Fibroblast of lung (primary cell): ENCODE measurements around the gene C2orf66.

Experiments used
- EZH2 ChIP-seq: IDR thresholded peaks from 2 replicates; pipeline ENCODE4 v1.5.1; 2012; ENCODE audit warnings: low read length, control low read depth, mild to moderate bottlenecking; ENCODE audit errors: missing control alignments
- TF ChIP-seq, protein P1 (sequence below), 2 donors: IDR thresholded peaks in 1 of 2; conservative IDR thresholded peaks in 1 of 2; 1 replicate in 1 of 2; 2 replicates in 1 of 2; pipeline ENCODE4 v1.5.1; 2011 to 2012; ENCODE audit warnings: low read length in 2 of 2, control low read depth in 1 of 2, inconsistent platforms in 1 of 2, low read depth in 1 of 2, mild to moderate bottlenecking in 1 of 2

DNA sequence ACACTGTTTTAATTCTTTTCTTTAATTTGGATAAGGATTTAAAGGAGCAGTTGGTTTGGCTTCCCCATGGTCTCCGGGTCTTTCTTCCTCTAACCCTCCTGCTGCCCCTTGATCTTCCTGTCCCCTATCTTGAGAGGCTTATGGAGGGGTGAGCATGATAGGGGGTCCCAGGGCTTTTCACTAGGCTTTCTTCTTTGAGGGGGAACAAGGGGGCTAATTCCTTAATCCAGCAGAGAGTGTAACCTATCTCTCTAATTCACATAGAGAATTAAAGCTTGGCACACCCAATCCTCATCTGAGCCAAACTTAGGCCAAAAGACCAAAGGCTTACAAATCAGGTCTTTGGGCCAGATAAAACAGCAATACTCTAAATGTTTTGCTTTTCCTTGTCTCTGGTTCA, 21.5 kb upstream of the C2orf66 start:
- TF ChIP-seq, protein P1, sequence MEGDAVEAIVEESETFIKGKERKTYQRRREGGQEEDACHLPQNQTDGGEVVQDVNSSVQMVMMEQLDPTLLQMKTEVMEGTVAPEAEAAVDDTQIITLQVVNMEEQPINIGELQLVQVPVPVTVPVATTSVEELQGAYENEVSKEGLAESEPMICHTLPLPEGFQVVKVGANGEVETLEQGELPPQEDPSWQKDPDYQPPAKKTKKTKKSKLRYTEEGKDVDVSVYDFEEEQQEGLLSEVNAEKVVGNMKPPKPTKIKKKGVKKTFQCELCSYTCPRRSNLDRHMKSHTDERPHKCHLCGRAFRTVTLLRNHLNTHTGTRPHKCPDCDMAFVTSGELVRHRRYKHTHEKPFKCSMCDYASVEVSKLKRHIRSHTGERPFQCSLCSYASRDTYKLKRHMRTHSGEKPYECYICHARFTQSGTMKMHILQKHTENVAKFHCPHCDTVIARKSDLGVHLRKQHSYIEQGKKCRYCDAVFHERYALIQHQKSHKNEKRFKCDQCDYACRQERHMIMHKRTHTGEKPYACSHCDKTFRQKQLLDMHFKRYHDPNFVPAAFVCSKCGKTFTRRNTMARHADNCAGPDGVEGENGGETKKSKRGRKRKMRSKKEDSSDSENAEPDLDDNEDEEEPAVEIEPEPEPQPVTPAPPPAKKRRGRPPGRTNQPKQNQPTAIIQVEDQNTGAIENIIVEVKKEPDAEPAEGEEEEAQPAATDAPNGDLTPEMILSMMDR (conservative IDR thresholded peaks at IDR 0.05 in 1 of 2, IDR thresholded peaks at IDR 0.05 in 1 of 2; ENCODE audit: low read depth in 1 of 2, low read length in 2 of 2): no peak
- no peak for TF ChIP-seq EZH2
